H1 (cell line): ENCODE data around the gene MIA2. TPM values are rescaled to one million over a fixed set of nuclear protein-coding genes. Genes with fewer than 3 reads are reported as not detected.

Experiments
- ASH2L ChIP-seq: fragments of 200-600, 300-600 bp; sonication (generic); IDR thresholded peaks from one replicate; pipeline ENCODE4 v1.7.1; 2017; ENCODE audit warnings: low read length
- CHD1 ChIP-seq: IDR thresholded peaks from 2 replicates; pipeline ENCODE4 v1.6.1; 2012; ENCODE audit warnings: low read depth, low read length, improper control_type of control experiment
- HDAC2 ChIP-seq, 2 experiments: fragments of 300-600 bp in 1 of 2; sonication (generic) in 1 of 2; IDR thresholded peaks; 2 replicates each; pipeline ENCODE4 v1.6.1; 2011 to 2012; ENCODE audit warnings: low read depth in 2 of 2, low read length in 2 of 2, mild to moderate bottlenecking in 2 of 2, moderate library complexity in 2 of 2, borderline replicate concordance in 1 of 2, inconsistent platforms in 1 of 2
- KDM5A ChIP-seq: fragments of 200-600 bp; IDR thresholded peaks from 2 replicates; pipeline ENCODE4 v1.7.1; 2012; ENCODE audit warnings: mild to moderate bottlenecking, low read length, inconsistent platforms, mixed read lengths
- POLR2A ChIP-seq, 2 experiments: IDR thresholded peaks; 1 replicate in 1 of 2; 2 replicates in 1 of 2; pipeline ENCODE4 v1.6.1; 2011; ENCODE audit warnings: low read depth in 2 of 2, low read length in 2 of 2, mild to moderate bottlenecking in 2 of 2; ENCODE audit errors: control extremely low read depth in 1 of 2
- POLR2AphosphoS5 ChIP-seq: IDR thresholded peaks from 2 replicates; pipeline ENCODE4 v1.6.1; 2011; ENCODE audit warnings: low read depth, low read length
- TAF1 ChIP-seq: IDR thresholded peaks from 2 replicates; pipeline ENCODE4 v1.6.1; 2011; ENCODE audit warnings: mild to moderate bottlenecking, low read depth, low read length
- TBP ChIP-seq: IDR thresholded peaks from 2 replicates; pipeline ENCODE4 v1.6.1; 2011; ENCODE audit warnings: low read depth, low read length, improper control_type of control experiment
- polyA plus RNA-seq, 7 experiments: library from polyadenylated mRNA; depleted of rRNA in 3 of 7; stranded (reverse) in 5 of 7; unstranded in 2 of 7; fragments of >200 nt in 5 of 7; fragments of 200-250 nt in 2 of 7; gene quantifications; 1 replicate in 5 of 7; 2 replicates in 1 of 7; 4 replicates in 1 of 7; pipeline versions ENCODE4 v1.2.1 to v1.2.3, GENCODE V29; 2011 to 2013; ENCODE audit warnings: missing spikeins in 2 of 7, mixed read lengths in 2 of 7
- total RNA-seq: library from RNA; stranded (reverse); fragmentation: NEBNext Ultra II Directional; extraction: Animal tissue kit (Norgen Biotek cat#: 25700); gene quantifications from 2 replicates; pipeline ENCODE4 v1.2.1, GENCODE V29; 2021

MIA2 gene
- total and polyA plus RNA-seq, 2 of the 8 experiments (the other 6 are each of a cell fraction or from before 2014, with no cell fraction given) = 10.1 to 15.0 TPM

- TF ChIP-seq HDAC2 (IDR thresholded peaks at IDR 0.05; ENCODE audit: borderline replicate concordance in 1 of 2, low read depth in 2 of 2, low read length in 2 of 2) (0 out of 4 replicates have a peak, but pooled peaks of 1 of the 2 experiments have one; percentile 16), POLR2A (IDR thresholded peaks at IDR 0.05; ENCODE audit: control extremely low read depth in 1 of 2, low read depth in 2 of 2, low read length in 2 of 2) (0 out of 3 replicates have a peak, but pooled peaks of 1 of the 2 experiments have one; percentile 12), ASH2L (peak; percentile 80), TAF1 (peak; percentile 89), CHD1 (no peak), KDM5A (no peak), POLR2AphosphoS5 (peak; percentile 71; the same call in 1 of the 2 replicates), TBP (0 out of 2 replicates have a peak, but pooled peaks have one; percentile 15)
Measured at GRCh38 chr14:39431416-39432178, 197.9 kb downstream of the MIA2 start (continued).
